ENCODE results near the gene BCL2L1. TPM values are rescaled to one million over a fixed set of nuclear protein-coding genes. Genes with fewer than 3 reads are reported as not detected.

BCL2L1 gene
- total and polyA plus RNA-seq, 10 of the 15 experiments (the other 5 are each of a cell fraction or from before 2014, with no cell fraction given) = 0.63 to 67.7 (median 43.6) TPM

- H3K27ac ChIP-seq (ENCODE audit: control insufficient read depth, insufficient read depth) = peak overlapping the region; percentile 93
- H3K4me3 ChIP-seq = peak overlapping the region; percentile 77
- H3K36me3 ChIP-seq (ENCODE audit: control insufficient read depth in 2 of 2, insufficient read depth in 2 of 2, low read length in 1 of 2) = peaks cover 0 to 4% of the 10 kb centered on the region in 2 experiments; a peak in 1 of 4 replicates
- in situ Hi-C loops (cut with MboI) (loop anchor here (5.0 kb wide), 1 partner anchor 61 kb away; no protein-coding TSS in a partner anchor), intact Hi-C loops (cut with micrococcal nuclease; ENCODE audit: unreplicated experiment) (loop anchor here (1.0 to 5.0 kb wide), 6 partner anchors 39 to 206 kb away; no protein-coding TSS in a partner anchor)
- ChIA-PET RAD21 (ENCODE audit: unreplicated experiment) (interaction anchor here (0.7 to 8.8 kb wide), 36 partner anchors 9 to 308 kb away, joined by 3 to 428 read pairs (median 6); partner anchors contain the start of genes ID1 and TPX2), SMC1A (ENCODE audit: uncharacterized antibody, unreplicated experiment) (interaction anchor here (0.8 to 10.6 kb wide), 27 partner anchors 10 to 119 kb away, joined by 3 to 321 read pairs (median 6); partner anchors contain the start of gene ID1), CTCF (interaction anchor here (0.7 to 12.7 kb wide), 36 partner anchors 9 to 307 kb away, joined by 3 to 531 read pairs (median 7); partner anchors contain the start of genes ID1 and TPX2), POLR2A (interaction anchor here (0.6 to 6.1 kb wide), 14 partner anchors 10 to 90 kb away, joined by 3 to 72 read pairs (median 6); partner anchors contain the start of gene TPX2)
- WGBS (ENCODE audit: insufficient coverage, insufficient replicate concordance, low lambda C conversion rate, missing lambda C conversion rate) = under 1% methylated on average over 59 of the region's 77 CpGs
- ATAC-seq (peak; percentile 92), FAIRE-seq (peak; percentile 54), DNase-seq (ENCODE audit: low read depth, low spot score) (peak; percentile 83)
- H3K79me2 ChIP-seq (ENCODE audit: control insufficient read depth, insufficient read depth, low read length) = peaks cover 47% of the 10 kb centered on the region
- H3K4me1 ChIP-seq (ENCODE audit: control insufficient read depth, insufficient read depth, low read length) = peaks cover 15% of the 10 kb centered on the region
- BruUV-seq (replicated peaks) = no TSS peak
- H4K20me1 ChIP-seq (ENCODE audit: control insufficient read depth, insufficient read depth) = no peaks in the 10 kb centered on the region
- peak overlapping the region; percentile 85 for H3K4me2 ChIP-seq (ENCODE audit: control insufficient read depth, insufficient read depth)
- H3K9me3 ChIP-seq (replicated peaks; ENCODE audit: control insufficient read depth, insufficient read depth, low read length) = no peaks in the 10 kb centered on the region
- peak overlapping the region; percentile 74 for H3K9ac ChIP-seq (ENCODE audit: control insufficient read depth, insufficient read depth, low read length)
- H3K27me3 ChIP-seq (replicated peaks in 1 of 2; ENCODE audit: control insufficient read depth in 2 of 2, insufficient read depth in 2 of 2, low read length in 1 of 2) = no peaks in the 10 kb centered on the region
- H2AFZ ChIP-seq (ENCODE audit: control insufficient read depth, low read depth, low read length) = peak overlapping the region; percentile 80
- no peak for TF ChIP-seq ATF2 (IDR thresholded peaks at IDR 0.05; ENCODE audit: low read length)
- peak; percentile 90; the same call in 1 of the 2 replicates for TF ChIP-seq ZNF207 (IDR thresholded peaks at IDR 0.05; ENCODE audit: borderline replicate concordance)
- TF ChIP-seq, protein P1, sequence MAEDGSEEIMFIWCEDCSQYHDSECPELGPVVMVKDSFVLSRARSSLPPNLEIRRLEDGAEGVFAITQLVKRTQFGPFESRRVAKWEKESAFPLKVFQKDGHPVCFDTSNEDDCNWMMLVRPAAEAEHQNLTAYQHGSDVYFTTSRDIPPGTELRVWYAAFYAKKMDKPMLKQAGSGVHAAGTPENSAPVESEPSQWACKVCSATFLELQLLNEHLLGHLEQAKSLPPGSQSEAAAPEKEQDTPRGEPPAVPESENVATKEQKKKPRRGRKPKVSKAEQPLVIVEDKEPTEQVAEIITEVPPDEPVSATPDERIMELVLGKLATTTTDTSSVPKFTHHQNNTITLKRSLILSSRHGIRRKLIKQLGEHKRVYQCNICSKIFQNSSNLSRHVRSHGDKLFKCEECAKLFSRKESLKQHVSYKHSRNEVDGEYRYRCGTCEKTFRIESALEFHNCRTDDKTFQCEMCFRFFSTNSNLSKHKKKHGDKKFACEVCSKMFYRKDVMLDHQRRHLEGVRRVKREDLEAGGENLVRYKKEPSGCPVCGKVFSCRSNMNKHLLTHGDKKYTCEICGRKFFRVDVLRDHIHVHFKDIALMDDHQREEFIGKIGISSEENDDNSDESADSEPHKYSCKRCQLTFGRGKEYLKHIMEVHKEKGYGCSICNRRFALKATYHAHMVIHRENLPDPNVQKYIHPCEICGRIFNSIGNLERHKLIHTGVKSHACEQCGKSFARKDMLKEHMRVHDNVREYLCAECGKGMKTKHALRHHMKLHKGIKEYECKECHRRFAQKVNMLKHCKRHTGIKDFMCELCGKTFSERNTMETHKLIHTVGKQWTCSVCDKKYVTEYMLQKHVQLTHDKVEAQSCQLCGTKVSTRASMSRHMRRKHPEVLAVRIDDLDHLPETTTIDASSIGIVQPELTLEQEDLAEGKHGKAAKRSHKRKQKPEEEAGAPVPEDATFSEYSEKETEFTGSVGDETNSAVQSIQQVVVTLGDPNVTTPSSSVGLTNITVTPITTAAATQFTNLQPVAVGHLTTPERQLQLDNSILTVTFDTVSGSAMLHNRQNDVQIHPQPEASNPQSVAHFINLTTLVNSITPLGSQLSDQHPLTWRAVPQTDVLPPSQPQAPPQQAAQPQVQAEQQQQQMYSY (CRISPR knock-in tag; IDR thresholded peaks at IDR 0.05) = no peak
- TF ChIP-seq SUPT20H (IDR thresholded peaks at IDR 0.05; ENCODE audit: borderline replicate concordance, control insufficient read depth, low read depth, low read length) = no peak
- peak; percentile 82 for TF ChIP-seq MEF2B (IDR thresholded peaks at IDR 0.05; ENCODE audit: partially characterized antibody, poor library complexity, severe bottlenecking)
- TF ChIP-seq, protein P2, sequence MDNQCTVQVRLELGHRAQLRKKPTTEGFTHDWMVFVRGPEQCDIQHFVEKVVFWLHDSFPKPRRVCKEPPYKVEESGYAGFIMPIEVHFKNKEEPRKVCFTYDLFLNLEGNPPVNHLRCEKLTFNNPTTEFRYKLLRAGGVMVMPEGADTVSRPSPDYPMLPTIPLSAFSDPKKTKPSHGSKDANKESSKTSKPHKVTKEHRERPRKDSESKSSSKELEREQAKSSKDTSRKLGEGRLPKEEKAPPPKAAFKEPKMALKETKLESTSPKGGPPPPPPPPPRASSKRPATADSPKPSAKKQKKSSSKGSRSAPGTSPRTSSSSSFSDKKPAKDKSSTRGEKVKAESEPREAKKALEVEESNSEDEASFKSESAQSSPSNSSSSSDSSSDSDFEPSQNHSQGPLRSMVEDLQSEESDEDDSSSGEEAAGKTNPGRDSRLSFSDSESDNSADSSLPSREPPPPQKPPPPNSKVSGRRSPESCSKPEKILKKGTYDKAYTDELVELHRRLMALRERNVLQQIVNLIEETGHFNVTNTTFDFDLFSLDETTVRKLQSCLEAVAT (IDR thresholded peaks at IDR 0.05) = no peak
- TF ChIP-seq MAX (IDR thresholded peaks at IDR 0.05; ENCODE audit: low read depth, low read length) = 0 out of 2 replicates have a peak, but pooled peaks have one; percentile 17
- no peak for TF ChIP-seq BCL3 (IDR thresholded peaks at IDR 0.05; ENCODE audit: borderline replicate concordance, insufficient read depth, low read depth, low read length, poor library complexity, severe bottlenecking)
- TF ChIP-seq ESRRA (IDR thresholded peaks at IDR 0.05; ENCODE audit: low read length) = peak; percentile 20; the same call in 1 of the 2 replicates
- peak; percentile 99 for TF ChIP-seq PKNOX1 (IDR thresholded peaks at IDR 0.05)
These were observed 831 bp upstream of the BCL2L1 start for GRCh38 chr20:31723319-31724078.
